A549 (cell line): Measurements from ENCODE around the gene RNF41. TPM values are rescaled to one million over a fixed set of nuclear protein-coding genes. Genes with fewer than 3 reads are reported as not detected.

ENCODE experiments used
- ATAC-seq, 2 experiments: fragments of 200-7000 bp in 1 of 2; fragments of >200 bp in 1 of 2; cut with Nextera tagmentation in 1 of 2; cut with Tn5 transposase in 1 of 2; 3 replicates each; pipeline versions ENCODE4 v1.8.0 to v1.9.1; 2018 to 2020; ENCODE audit warnings: mild to moderate bottlenecking in 1 of 2, moderate library complexity in 1 of 2
- CTCF ChIA-PET: fragments of 300-600 bp; sonication (Branson Sonifier 250); formaldehyde crosslinking; extraction: SDS; loops from one replicate; lab custom pipeline; 2021; ENCODE audit warnings: antibody characterized with exemption, inconsistent platforms; lab: Yijun Ruan, JAX
- POLR2A ChIA-PET: fragments of 350-600 bp; formaldehyde crosslinking; extraction: SDS; loops from one replicate; lab custom pipeline; 2021; ENCODE audit warnings: antibody characterized with exemption, inconsistent platforms; lab: Yijun Ruan, JAX
- DNase-seq, 2 experiments: peaks; one replicate each; pipeline versions ENCODE4 v3.0.0 to v3.0.0-alpha.2; 2011 to 2016; ENCODE audit warnings: low read depth in 1 of 2, low spot score in 1 of 2
- FAIRE-seq: peaks from 2 replicates; lab custom pipeline; 2011; peaks lifted over from hg19 to GRCh38; lab: Jason Lieb, UNC
- H3K27ac ChIP-seq, 2 experiments: fragments of >200 bp; sonication (Bioruptor Twin); formaldehyde crosslinking; 3 replicates each; pipeline ENCODE4 v1.5.1; 2016 to 2017
- H3K4me1 ChIP-seq: fragments of >200 bp; sonication (Bioruptor Twin); formaldehyde crosslinking; 3 replicates; pipeline ENCODE4 v1.6.1; 2016
- H3K4me2 ChIP-seq: fragments of >200 bp; sonication (Bioruptor Twin); formaldehyde crosslinking; 3 replicates; pipeline ENCODE4 v1.6.1; 2016
- H3K4me3 ChIP-seq: fragments of >200 bp; sonication (Bioruptor Twin); formaldehyde crosslinking; 3 replicates; pipeline ENCODE4 v1.5.1; 2016
- H3K9me3 ChIP-seq: fragments of >200 bp; sonication (Bioruptor Twin); formaldehyde crosslinking; 3 replicates; pipeline ENCODE4 v1.6.1; 2016
- CHD4 ChIP-seq: fragments of 200-600 bp; sonication (generic); IDR thresholded peaks from 2 replicates; pipeline ENCODE4 v1.6.1; 2016; ENCODE audit warnings: antibody characterized with exemption, mild to moderate bottlenecking, borderline replicate concordance
- EHMT2 ChIP-seq: fragments of 200-600 bp; sonication (generic); IDR thresholded peaks from 2 replicates; pipeline ENCODE4 v1.6.1; 2016; ENCODE audit warnings: antibody characterized with exemption, low read depth, mild to moderate bottlenecking, moderate library complexity
- ESRRA ChIP-seq: fragments of 150-350 bp; IDR thresholded peaks from 2 replicates; pipeline ENCODE4 v1.6.1; 2014; ENCODE audit warnings: mild to moderate bottlenecking, low read length, borderline replicate concordance
- GATA3 ChIP-seq: IDR thresholded peaks from 2 replicates; pipeline ENCODE4 v1.6.1; 2012; ENCODE audit warnings: borderline replicate concordance
- JUNB ChIP-seq: fragments of >200 bp; sonication (Bioruptor Twin); formaldehyde crosslinking; IDR thresholded peaks from 2 replicates; pipeline ENCODE4 v1.6.1; 2016
- MAZ ChIP-seq: fragments of 150-350 bp; IDR thresholded peaks from 2 replicates; pipeline ENCODE4 v1.6.1; 2014; ENCODE audit warnings: antibody characterized with exemption, low read depth, low read length, borderline replicate concordance
- NFE2L2 ChIP-seq: fragments of 150-350 bp; conservative IDR thresholded peaks from 2 replicates; pipeline ENCODE4 v1.6.1; 2014; ENCODE audit warnings: low read length
- NR3C1 ChIP-seq: fragments of >200 bp; sonication (Bioruptor Twin); formaldehyde crosslinking; IDR thresholded peaks from 3 replicates; pipeline ENCODE4 v1.6.1; 2017
- PBX3 ChIP-seq: IDR thresholded peaks from 2 replicates; pipeline ENCODE4 v1.6.1; 2012
- RARB ChIP-seq: fragments of 250-450 bp; sonication (Bioruptor Pico); IDR thresholded peaks from 2 replicates; pipeline ENCODE4 v1.8.0; 2021; ENCODE audit warnings: mild to moderate bottlenecking, moderate library complexity
- REST ChIP-seq: fragments of 200-600 bp; sonication (generic); IDR thresholded peaks from 2 replicates; pipeline ENCODE4 v1.6.1; 2016; ENCODE audit warnings: antibody characterized with exemption, mild to moderate bottlenecking, moderate library complexity
- SMC3 ChIP-seq: fragments of >200 bp; sonication (Bioruptor Twin); formaldehyde crosslinking; IDR thresholded peaks from 3 replicates; pipeline ENCODE4 v1.6.1; 2018; ENCODE audit warnings: inconsistent platforms
- SREBF2 ChIP-seq: fragments of 450-650 bp; IDR thresholded peaks from 2 replicates; pipeline ENCODE4 v1.6.1; 2014; ENCODE audit warnings: mild to moderate bottlenecking, moderate library complexity
- TFCP2L1 ChIP-seq: fragments of 250-450 bp; sonication (Bioruptor Pico); IDR thresholded peaks from 2 replicates; pipeline ENCODE4 v1.5.0; 2021; ENCODE audit warnings: mild to moderate bottlenecking
- TP53 ChIP-seq: fragments of 250-450 bp; sonication (Bioruptor Pico); IDR thresholded peaks from 2 replicates; pipeline ENCODE4 v1.5.0; 2021; ENCODE audit warnings: mild to moderate bottlenecking, moderate library complexity
- ZFP36 ChIP-seq: fragments of 450-650 bp; IDR thresholded peaks from 2 replicates; pipeline ENCODE4 v1.6.1; 2014; ENCODE audit warnings: borderline replicate concordance; ENCODE audit not compliant: partially characterized antibody
- ZSCAN20 ChIP-seq: fragments of 250-450 bp; sonication (Bioruptor Pico); IDR thresholded peaks from 2 replicates; pipeline ENCODE4 v1.8.0; 2022; ENCODE audit warnings: mild to moderate bottlenecking, moderate library complexity
- WGBS: methylation state at CpG from one replicate; pipeline ENCODE4 v1.1.6; 2017; ENCODE audit errors: missing lambda C conversion rate; 5-methylcytosine and 5-hydroxymethylcytosine counted together
- polyA plus RNA-seq, 4 experiments: library from polyadenylated mRNA; depleted of rRNA in 3 of 4; stranded (reverse); fragments of >200 nt; fragmentation: RNase III in 1 of 4; extraction: RNeasy Plus Mini Kit Qiagen cat#74134 plus additional on column Dnase treatment in 1 of 4; gene quantifications; 2 replicates in 3 of 4; 3 replicates in 1 of 4; pipeline ENCODE4 v1.2.3, GENCODE V29; 2011 to 2017

RNF41 gene
- polyA plus RNA-seq, 2 of the 4 experiments (the other 2 are of a cell fraction): 21.7 to 47.8 TPM

DNA sequence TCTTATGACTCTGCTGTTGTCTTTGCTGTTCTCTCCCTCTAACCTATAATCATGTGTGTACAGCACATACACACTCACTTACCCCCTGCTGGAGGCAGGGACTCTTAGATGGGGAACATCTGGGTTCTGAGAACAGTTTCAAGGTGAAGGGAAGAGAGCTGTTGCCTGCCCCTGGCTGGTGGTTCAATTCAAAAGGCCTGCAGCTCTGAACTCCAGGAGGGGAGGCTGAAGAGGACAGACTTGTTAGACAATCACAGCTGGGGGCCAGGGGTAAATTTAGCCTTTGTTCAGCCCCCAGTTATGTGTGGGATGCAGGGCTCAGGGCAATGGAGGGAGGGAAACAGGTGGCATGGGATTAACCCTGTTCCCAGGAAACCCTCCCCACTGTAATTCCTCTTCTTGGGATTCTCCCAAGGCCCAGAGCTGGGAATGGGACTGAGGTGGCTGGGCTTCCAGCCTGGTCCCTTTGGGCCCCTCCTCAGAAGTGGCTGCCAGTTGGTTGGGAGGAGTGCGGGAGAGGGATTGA lies 67.4 kb downstream of the RNF41 start:
- no peak for ATAC-seq
- ChIA-PET CTCF (interaction anchor here (1.2 to 10.2 kb wide), 6 partner anchors 10 to 36 kb away, joined by 3 to 98 read pairs (median 12); partner anchors contain the start of genes ESYT1, SMARCC2 and ZC3H10), POLR2A (interaction anchor here (0.6 kb wide), 1 partner anchor 13 kb away, joined by 4 read pairs; no protein-coding TSS in a partner anchor)
- no peak for FAIRE-seq
- TF ChIP-seq RARB (no peak), NR3C1 (no peak), MAZ (no peak), PBX3 (no peak), ZFP36 (no peak), CHD4 (no peak), EHMT2 (no peak), GATA3 (no peak), SREBF2 (no peak), ESRRA (no peak), TFCP2L1 (CRISPR knock-in tag) (no peak), ZSCAN20 (CRISPR knock-in tag) (no peak), NFE2L2 (no peak)
- no peak for DNase-seq
- WGBS: 100% methylated on average over 1 of the region's 1 CpG
- H3K9me3 ChIP-seq: no peaks in the 10 kb centered on the region
- no peak overlapping the region for H3K27ac ChIP-seq
- no peak overlapping the region for H3K4me3 ChIP-seq
- H3K4me1 ChIP-seq: peaks cover 21% of the 10 kb centered on the region; the same call in 2 of the 3 replicates
- H3K4me2 ChIP-seq: no peak overlapping the region

DNA sequence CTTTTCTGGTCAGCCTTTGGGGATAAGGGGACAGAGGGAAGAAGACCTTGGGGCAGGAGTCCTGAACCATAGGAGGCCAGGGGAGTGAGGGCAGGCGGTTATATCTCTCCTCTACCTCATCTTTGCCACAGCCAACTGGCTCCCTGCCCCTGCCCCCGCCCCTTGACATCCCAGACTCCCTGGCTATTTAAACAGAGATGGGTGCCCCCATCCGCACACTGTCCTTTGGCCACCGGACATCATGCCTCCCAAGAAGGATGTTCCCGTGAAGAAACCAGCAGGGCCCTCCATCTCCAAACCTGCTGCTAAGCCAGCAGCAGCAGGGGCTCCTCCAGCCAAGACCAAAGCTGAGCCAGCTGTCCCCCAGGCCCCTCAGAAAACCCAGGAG lies 68.0 kb downstream of the RNF41 start:
- Histone ChIP-seq H3K4me1 (peaks cover 21% of the 10 kb centered on the region; the same call in 2 of the 3 replicates), H3K4me2 (peak overlapping the region; percentile 82), H3K9me3 (no peaks in the 10 kb centered on the region), H3K4me3 (no peak overlapping the region; the same call in 2 of the 3 replicates), H3K27ac (peak overlapping the region in 1 of 2 experiments; percentile 93; a peak in 2 of 6 replicates)
- ATAC-seq (no peak), DNase-seq (no peak), FAIRE-seq (no peak)
- CTCF ChIA-PET: interaction anchor here (1.2 to 10.2 kb wide), 5 partner anchors 9 to 36 kb away, joined by 3 to 98 read pairs (median 5); partner anchors contain the start of genes ESYT1 and SMARCC2
- 75% methylated on average over 5 of the region's 5 CpGs for WGBS
- TF ChIP-seq GATA3: no peak
- TF ChIP-seq SMC3: no peak
- no peak for TF ChIP-seq TP53 (CRISPR knock-in tag)
- no peak for TF ChIP-seq JUNB
- TF ChIP-seq MAZ: no peak
- TF ChIP-seq REST: no peak
- POLR2A ChIA-PET: interaction anchor here (0.6 kb wide), 1 partner anchor 12 kb away, joined by 4 read pairs; no protein-coding TSS in a partner anchor
